ENCODE data around the gene RNF214.
"Not testable (repeated sequence)": the region's sequence is repeated elsewhere in the genome, so short reads cannot be mapped to it uniquely, and the experiment has no call there.

RNF214 gene

GRCh38 chr11:117232092-117232878, at the start of gene RNF214:
Gene RNF214 (plus strand): TSS chr11:117232671. CDS start chr11:117234273, 1,602 bp downstream.
- peak in 1 of 2 donors; percentile 70 for DNase-seq

GRCh38 chr11:117183178-117183577, 49.3 kb upstream of the RNF214 start:
- not testable (repeated sequence) for DNase-seq

GRCh38 chr11:117183724-117184349, 48.6 kb upstream of the RNF214 start:
- DNase-seq: no peak

- DNase-seq: peak in 1 of 2 donors; percentile 77
These were observed 46.6 kb upstream of the RNF214 start for GRCh38 chr11:117185736-117186430.

- DNase-seq: no peak
These were observed 46.1 kb upstream of the RNF214 start for GRCh38 chr11:117186431-117186761.

- no peak for DNase-seq
These were observed 45.5 kb upstream of the RNF214 start for GRCh38 chr11:117187007-117187406.

- DNase-seq: no peak
These were observed 45.1 kb upstream of the RNF214 start for GRCh38 chr11:117187428-117187798.

GRCh38 chr11:117187799-117188481, 44.5 kb upstream of the RNF214 start:
- no peak for DNase-seq

- DNase-seq: no peak
These were observed 43.8 kb upstream of the RNF214 start for GRCh38 chr11:117188620-117189081.

GRCh38 chr11:117189191-117189940, 43.1 kb upstream of the RNF214 start:
- no peak for DNase-seq

- no peak for DNase-seq
These were observed 42.4 kb upstream of the RNF214 start for GRCh38 chr11:117189941-117190544.

- no peak for DNase-seq
These were observed 40.6 kb upstream of the RNF214 start for GRCh38 chr11:117191680-117192400.

GRCh38 chr11:117192401-117192875, 40.0 kb upstream of the RNF214 start:
- DNase-seq: no peak

GRCh38 chr11:117193130-117194020, 39.1 kb upstream of the RNF214 start:
- DNase-seq: no peak

GRCh38 chr11:117194267-117194666, 38.2 kb upstream of the RNF214 start:
- no peak for DNase-seq

- DNase-seq: no peak
These were observed 37.2 kb upstream of the RNF214 start for GRCh38 chr11:117195258-117195657.

GRCh38 chr11:117195761-117196160, 36.7 kb upstream of the RNF214 start:
- DNase-seq: no peak

GRCh38 chr11:117197006-117197405, 35.5 kb upstream of the RNF214 start:
- DNase-seq: no peak

GRCh38 chr11:117197516-117198456, 34.7 kb upstream of the RNF214 start:
- no peak for DNase-seq
